ENCODE data around the gene GREM1.

GREM1 gene

DNA sequence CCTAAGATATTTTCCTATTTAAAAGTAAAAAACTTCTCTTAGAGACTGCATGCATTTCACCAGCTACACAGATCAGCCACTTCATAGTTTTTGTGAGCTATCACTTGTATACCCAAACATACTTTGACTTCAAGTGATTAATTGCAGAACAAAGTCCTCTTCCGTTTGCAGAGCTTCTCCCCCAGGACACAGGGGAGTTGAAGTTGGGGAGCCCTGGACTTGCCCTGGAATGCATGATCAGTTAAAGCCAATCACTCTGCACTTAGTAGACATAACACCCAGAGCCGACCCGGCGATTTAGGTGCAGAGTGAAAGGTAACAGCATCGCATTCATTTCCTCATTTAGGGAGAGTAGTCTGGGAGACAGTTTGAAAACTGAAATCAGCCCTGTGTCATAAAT is 70.1 kb downstream of the GREM1 start:
- no peak overlapping the region for H3K27ac ChIP-seq (ENCODE audit: low read depth, low read length, severe bottlenecking)
- H3K36me3 ChIP-seq (ENCODE audit: control insufficient read depth, insufficient read depth, low read length): no peaks in the 10 kb centered on the region
- H3K4me3 ChIP-seq (ENCODE audit: extremely low read depth, insufficient read depth, low read length, poor library complexity, severe bottlenecking): no peak overlapping the region
- WGBS, 2 experiments (ENCODE audit: insufficient coverage in 2 of 2): 83 to 96% methylated on average over 1 to 4 of the region's 5 CpGs
- H3K4me1 ChIP-seq (ENCODE audit: control insufficient read depth, insufficient read depth, low read length, poor library complexity, severe bottlenecking): no peaks in the 10 kb centered on the region
- no peaks in the 10 kb centered on the region for H3K9me3 ChIP-seq (ENCODE audit: control insufficient read depth, low read length)

DNA sequence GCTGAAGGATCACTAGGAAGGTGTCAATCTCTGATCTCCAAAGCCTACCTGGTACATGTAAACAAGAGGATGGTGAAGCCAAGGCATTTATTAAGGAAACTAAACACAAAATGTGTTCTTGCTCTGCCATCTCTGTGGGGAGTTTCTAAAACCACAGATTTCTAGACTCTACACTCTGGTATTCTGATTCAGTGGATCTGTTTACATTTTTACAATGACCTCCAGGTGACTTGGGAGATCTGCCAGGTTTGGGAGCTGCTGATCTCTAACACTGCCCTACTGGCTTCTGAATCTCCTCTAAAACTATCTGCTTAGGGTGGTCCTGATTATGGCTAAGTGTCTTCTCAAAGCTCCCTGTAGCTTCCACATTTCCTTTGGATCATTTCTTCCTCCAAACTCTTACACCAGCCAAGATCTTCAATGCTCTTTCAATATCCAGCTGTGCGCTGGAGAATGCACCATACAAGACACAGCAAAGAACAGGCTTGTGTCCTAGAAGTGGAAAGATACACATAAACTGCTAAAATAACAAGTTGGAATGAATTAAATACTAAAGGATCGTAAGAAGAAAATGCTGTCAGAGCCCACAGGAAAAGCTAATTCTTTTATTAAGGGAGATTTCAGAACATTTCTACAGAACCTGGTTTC is 72.7 kb downstream of the GREM1 start:
- no peak overlapping the region for H3K27ac ChIP-seq (ENCODE audit: low read depth, low read length, severe bottlenecking)
- H3K9me3 ChIP-seq (ENCODE audit: control insufficient read depth, low read length): no peaks in the 10 kb centered on the region
- H3K36me3 ChIP-seq (ENCODE audit: control insufficient read depth, insufficient read depth, low read length): no peaks in the 10 kb centered on the region
- H3K4me3 ChIP-seq (ENCODE audit: extremely low read depth, insufficient read depth, low read length, poor library complexity, severe bottlenecking): no peak overlapping the region
- no peaks in the 10 kb centered on the region for H3K4me1 ChIP-seq (ENCODE audit: control insufficient read depth, insufficient read depth, low read length, poor library complexity, severe bottlenecking)
- 83 to 100% methylated on average over 1 of the region's 2 CpGs for WGBS, 2 experiments (ENCODE audit: insufficient coverage in 2 of 2)

DNA sequence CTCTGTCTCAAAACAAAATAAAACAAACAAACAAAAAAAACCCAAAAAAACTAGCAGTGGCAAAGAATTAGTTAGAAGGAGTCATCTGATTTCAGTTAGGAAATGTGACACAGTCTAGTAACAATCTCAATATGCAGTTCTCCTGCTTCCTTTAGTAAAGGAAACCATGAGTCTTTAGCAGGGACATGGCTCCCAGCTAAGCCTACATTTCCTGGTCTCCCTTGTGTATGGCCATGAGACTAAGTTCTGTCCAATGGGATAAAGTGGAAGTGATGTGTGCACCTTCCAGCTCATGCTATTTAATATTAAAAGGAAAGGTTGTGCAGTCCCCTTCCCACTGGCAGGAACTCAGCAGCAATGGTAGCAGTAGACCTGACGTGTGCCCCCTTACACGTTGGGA is 74.6 kb downstream of the GREM1 start:
- Histone ChIP-seq H3K9me3 (ENCODE audit: control insufficient read depth, low read length) (no peaks in the 10 kb centered on the region), H3K4me3 (ENCODE audit: extremely low read depth, insufficient read depth, low read length, poor library complexity, severe bottlenecking) (no peak overlapping the region), H3K36me3 (ENCODE audit: control insufficient read depth, insufficient read depth, low read length) (no peaks in the 10 kb centered on the region), H3K4me1 (ENCODE audit: control insufficient read depth, insufficient read depth, low read length, poor library complexity, severe bottlenecking) (no peaks in the 10 kb centered on the region), H3K27ac (ENCODE audit: low read depth, low read length, severe bottlenecking) (no peak overlapping the region)
- WGBS, 2 experiments (ENCODE audit: insufficient coverage in 2 of 2): 79% methylated on average over 2 of the region's 2 CpGs; no CpG with 5 or more reads in 1 of the 2 experiments

Measured in mesodermal cell (in vitro differentiated cells).